Left lung (tissue), 10 donors: ENCODE measurements around the gene MGAT5B. TPM values are rescaled to one million over a fixed set of nuclear protein-coding genes. Genes with fewer than 3 reads are reported as not detected.
A peak's percentile ranks its signal among the peaks of the same experiment; 100 is the strongest.

Experiments
- ATAC-seq: fragments of 200-7000 bp; cut with Tn5 transposase; one replicate; pipeline ENCODE4 v1.9.1; 2020; ENCODE audit warnings: moderate library complexity
- DNase-seq, 4 donors: peaks; one replicate each; pipeline ENCODE4 v3.0.0-alpha.2; 2013 to 2020
- H3K27ac ChIP-seq, 2 donors: fragments of 200-600 bp; sonication (generic) in 1 of 2; one replicate each; pipeline versions ENCODE4 v1.5.0 to v1.8.0; 2020 to 2021
- H3K27me3 ChIP-seq, 2 donors: fragments of 200-600 bp; sonication (generic) in 1 of 2; one replicate each; pipeline versions ENCODE4 v1.5.0 to v1.8.0; 2020 to 2021
- H3K36me3 ChIP-seq, 2 donors: fragments of 200-600 bp; sonication (generic) in 1 of 2; one replicate each; pipeline versions ENCODE4 v1.5.0 to v1.8.0; 2020 to 2021
- H3K4me1 ChIP-seq, 2 donors: fragments of 200-600 bp; one replicate each; pipeline ENCODE4 v1.8.0; 2021
- H3K4me3 ChIP-seq, 2 donors: fragments of 200-600 bp; sonication (generic) in 1 of 2; one replicate each; pipeline versions ENCODE4 v1.5.0 to v1.8.0; 2020 to 2021; ENCODE audit warnings: mild to moderate bottlenecking in 1 of 2
- H3K9me3 ChIP-seq, 2 donors: fragments of 200-600 bp; sonication (generic) in 1 of 2; one replicate each; pipeline versions ENCODE4 v1.5.0 to v1.8.0; 2020 to 2021
- intact Hi-C, 2 donors: fragments of 100-400 bp; cut with DNase I; formaldehyde crosslinking; loops; one replicate each; pipeline versions ENCODE4 v1.11.2 to v1.14.2; 2022
- polyA plus RNA-seq, 6 donors: library from polyadenylated mRNA; unstranded; fragments of 120-200 nt; gene quantifications; one replicate each; pipeline ENCODE4 v1.2.1, GENCODE V29; 2013; ENCODE audit not compliant: insufficient read length in 6 of 6
- total RNA-seq, 2 donors: library from RNA; stranded (reverse); fragmentation: NEBNext Ultra II Directional; extraction: Animal tissue kit (Norgen Biotek cat#: 25700); gene quantifications; one replicate each; pipeline ENCODE4 v1.2.1, GENCODE V29; 2021
- TF ChIP-seq, protein P1 (sequence below), 2 donors: fragments of 200-600 bp; sonication (generic) in 1 of 2; IDR thresholded peaks; one replicate each; pipeline versions ENCODE4 v1.5.0 to v1.8.0; 2021; ENCODE audit warnings: antibody characterized with exemption in 2 of 2
- donor health status: DM: no; HTN: yes; CAD: no.
- donor health status: DM: no; HTN: no; CAD: no.

The MGAT5B gene
- total and polyA plus RNA-seq, 8 donors, result 1.0 to 1.9 (median 1.3) TPM

DNA sequence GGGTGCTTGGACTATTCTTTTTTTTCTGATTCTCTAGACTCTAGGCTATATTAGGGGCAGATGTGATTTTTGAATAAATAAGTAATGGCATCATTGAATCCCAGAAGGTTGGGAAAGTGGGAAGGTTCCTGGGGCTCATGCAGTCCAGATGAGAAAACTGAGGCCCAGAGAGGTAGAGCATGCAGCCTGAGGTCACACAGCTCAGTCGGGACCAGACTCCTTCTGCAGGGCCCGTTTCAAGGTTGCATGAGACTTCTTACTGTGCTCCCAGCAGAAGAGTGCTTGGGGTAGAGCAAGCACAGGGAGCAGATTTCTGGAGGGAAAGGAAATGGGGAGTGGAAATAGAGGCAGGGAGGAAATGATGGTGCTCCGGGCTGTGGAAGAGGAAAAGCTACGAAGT is 59.8 kb downstream of the MGAT5B start:
- Histone ChIP-seq H3K36me3 (no peaks in the 10 kb centered on the region), H3K27me3 (peaks cover 0 to 19% of the 10 kb centered on the region in 2 donors), H3K4me3 (no peak overlapping the region), H3K4me1 (no peaks in the 10 kb centered on the region), H3K9me3 (no peaks in the 10 kb centered on the region), H3K27ac (no peak overlapping the region)
- intact Hi-C loops, result no loop called here
- TF ChIP-seq, protein P1, sequence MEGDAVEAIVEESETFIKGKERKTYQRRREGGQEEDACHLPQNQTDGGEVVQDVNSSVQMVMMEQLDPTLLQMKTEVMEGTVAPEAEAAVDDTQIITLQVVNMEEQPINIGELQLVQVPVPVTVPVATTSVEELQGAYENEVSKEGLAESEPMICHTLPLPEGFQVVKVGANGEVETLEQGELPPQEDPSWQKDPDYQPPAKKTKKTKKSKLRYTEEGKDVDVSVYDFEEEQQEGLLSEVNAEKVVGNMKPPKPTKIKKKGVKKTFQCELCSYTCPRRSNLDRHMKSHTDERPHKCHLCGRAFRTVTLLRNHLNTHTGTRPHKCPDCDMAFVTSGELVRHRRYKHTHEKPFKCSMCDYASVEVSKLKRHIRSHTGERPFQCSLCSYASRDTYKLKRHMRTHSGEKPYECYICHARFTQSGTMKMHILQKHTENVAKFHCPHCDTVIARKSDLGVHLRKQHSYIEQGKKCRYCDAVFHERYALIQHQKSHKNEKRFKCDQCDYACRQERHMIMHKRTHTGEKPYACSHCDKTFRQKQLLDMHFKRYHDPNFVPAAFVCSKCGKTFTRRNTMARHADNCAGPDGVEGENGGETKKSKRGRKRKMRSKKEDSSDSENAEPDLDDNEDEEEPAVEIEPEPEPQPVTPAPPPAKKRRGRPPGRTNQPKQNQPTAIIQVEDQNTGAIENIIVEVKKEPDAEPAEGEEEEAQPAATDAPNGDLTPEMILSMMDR (IDR thresholded peaks at IDR 0.05), result no peak
- no peak for ATAC-seq
- DNase-seq, result peak in 1 of 4 donors; percentile 1

DNA sequence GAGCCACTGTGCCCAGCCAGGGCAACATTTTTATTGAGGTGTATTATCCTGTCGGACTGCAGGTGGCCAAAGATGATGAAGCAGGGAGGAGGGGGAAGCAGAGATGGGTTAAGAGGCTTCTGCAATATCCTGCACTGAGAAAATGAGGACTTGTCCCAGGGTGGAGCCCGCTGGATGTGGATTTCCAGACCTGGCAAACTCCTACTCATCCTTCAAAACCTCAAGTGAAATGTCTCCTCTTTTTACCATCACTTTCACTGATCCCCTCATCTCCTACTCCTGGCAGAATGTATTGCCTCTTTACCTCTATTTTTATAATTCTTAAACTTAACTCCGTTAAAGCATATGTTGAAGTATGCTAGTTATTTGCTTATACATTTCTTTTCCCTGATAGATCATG is 60.9 kb downstream of the MGAT5B start:
- H3K27me3 ChIP-seq, result peaks cover 0 to 7% of the 10 kb centered on the region in 2 donors
- H3K36me3 ChIP-seq, result no peaks in the 10 kb centered on the region
- no peak for DNase-seq
- no peaks in the 10 kb centered on the region for H3K4me1 ChIP-seq
- ATAC-seq, result no peak
- no peak overlapping the region for H3K27ac ChIP-seq
- TF ChIP-seq, protein P1 (IDR thresholded peaks at IDR 0.05), result no peak
- H3K4me3 ChIP-seq, result no peak overlapping the region
- no peaks in the 10 kb centered on the region for H3K9me3 ChIP-seq
- intact Hi-C loops, result no loop called here

DNA sequence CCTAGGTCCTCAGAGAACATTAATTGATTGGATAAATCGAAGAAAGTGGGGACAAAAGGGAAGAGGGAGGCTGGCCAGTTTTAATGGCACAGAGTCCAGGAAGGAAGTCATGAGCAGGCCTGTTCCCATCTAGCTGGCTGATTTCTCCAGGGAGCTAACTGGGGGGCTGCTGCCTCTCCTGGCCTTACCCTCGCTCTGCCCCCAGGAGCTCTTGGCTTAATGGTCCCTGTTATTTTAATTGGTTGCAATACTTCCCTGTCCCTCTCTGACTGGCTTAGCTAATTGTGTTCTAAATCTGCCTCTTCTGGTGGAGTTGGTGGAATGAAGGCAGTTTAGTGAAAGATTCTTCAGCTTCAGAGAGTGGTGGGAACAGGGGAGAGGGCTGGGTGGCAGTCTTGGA is 61.4 kb downstream of the MGAT5B start:
- H3K9me3 ChIP-seq, result no peaks in the 10 kb centered on the region
- ATAC-seq, result no peak
- intact Hi-C loops, result no loop called here
- DNase-seq, result peak in 1 of 4 donors; percentile 6
- H3K36me3 ChIP-seq, result no peaks in the 10 kb centered on the region
- TF ChIP-seq, protein P1 (IDR thresholded peaks at IDR 0.05), result no peak
- no peak overlapping the region for H3K4me3 ChIP-seq
- H3K27me3 ChIP-seq, result peaks cover 0 to 3% of the 10 kb centered on the region in 2 donors
- H3K27ac ChIP-seq, result no peak overlapping the region
- H3K4me1 ChIP-seq, result no peaks in the 10 kb centered on the region

DNA sequence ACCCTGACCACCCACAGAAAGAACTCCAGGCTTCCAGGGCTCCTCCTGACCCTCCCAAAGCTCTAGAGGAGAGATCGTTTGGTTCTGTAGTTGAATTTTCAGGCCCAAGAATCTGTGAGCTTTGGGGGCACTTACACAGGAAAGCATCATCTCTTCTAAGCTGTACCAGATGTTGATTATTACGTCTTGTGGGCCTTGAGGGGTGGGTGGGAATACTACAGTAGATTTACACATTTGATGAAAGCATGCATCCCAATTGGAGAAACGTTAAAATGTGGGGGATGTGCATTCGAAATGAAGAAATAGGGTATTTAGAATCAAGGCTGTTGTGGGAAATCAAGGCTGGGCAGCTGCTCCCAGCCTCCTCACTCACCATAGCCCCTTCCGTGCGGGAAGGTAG is 61.9 kb downstream of the MGAT5B start:
- H3K4me3 ChIP-seq, result no peak overlapping the region
- TF ChIP-seq, protein P1 (IDR thresholded peaks at IDR 0.05), result no peak
- no peaks in the 10 kb centered on the region for H3K36me3 ChIP-seq
- DNase-seq (no peak), ATAC-seq (no peak)
- H3K27ac ChIP-seq, result no peak overlapping the region
- no peaks in the 10 kb centered on the region for H3K27me3 ChIP-seq
- intact Hi-C loops, result no loop called here
- H3K9me3 ChIP-seq, result no peaks in the 10 kb centered on the region
- no peaks in the 10 kb centered on the region for H3K4me1 ChIP-seq

DNA sequence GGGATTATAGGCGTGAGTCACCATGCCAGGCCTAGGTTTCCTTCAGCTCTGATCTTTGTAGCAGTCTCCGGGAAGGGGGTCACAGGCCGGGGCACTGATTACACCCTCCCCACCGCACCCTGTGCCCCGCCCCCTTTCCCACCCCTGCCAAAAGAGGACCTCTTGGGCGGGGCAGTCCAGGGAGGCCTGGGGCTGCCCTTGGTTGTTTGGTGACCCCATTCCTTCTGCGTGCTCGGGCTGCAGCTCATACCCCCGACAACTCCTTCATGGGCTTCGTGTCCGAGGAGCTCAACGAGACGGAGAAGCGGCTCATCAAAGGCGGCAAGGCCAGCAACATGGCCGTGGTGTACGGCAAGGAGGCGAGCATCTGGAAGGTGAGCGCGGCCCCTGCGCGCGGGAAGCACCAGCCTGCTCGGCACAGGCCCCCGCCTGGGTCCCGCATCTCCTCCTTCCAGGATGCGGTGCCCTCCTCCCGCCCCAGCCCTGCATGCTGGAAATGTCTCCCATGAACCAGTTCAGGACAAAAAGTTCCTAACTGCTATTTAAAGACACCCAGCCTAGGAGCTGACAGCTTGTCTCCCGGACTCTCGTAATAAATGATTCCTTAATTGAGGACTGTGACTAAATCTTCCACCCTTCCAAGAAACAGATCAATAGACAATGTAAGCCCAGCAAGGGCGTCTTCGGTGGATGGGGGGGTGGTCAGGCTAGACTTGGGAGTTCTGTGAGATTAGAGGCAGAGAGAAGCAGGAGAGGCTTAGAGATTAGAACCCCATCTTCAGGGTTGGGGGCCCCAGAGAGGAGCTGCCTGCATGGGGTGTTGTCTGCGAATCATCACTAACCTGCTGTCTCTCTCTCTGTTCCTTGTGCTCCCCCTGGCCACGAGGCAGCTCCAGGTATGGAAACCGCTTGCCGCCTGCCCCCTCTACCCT is 64.5 kb downstream of the MGAT5B start:
- no peaks in the 10 kb centered on the region for H3K4me1 ChIP-seq
- H3K4me3 ChIP-seq, result no peak overlapping the region
- intact Hi-C loops, result no loop called here
- H3K27me3 ChIP-seq, result no peaks in the 10 kb centered on the region
- H3K27ac ChIP-seq, result no peak overlapping the region
- TF ChIP-seq, protein P1 (IDR thresholded peaks at IDR 0.05), result no peak
- DNase-seq, result peak in 1 of 4 donors; percentile 65
- no peaks in the 10 kb centered on the region for H3K9me3 ChIP-seq
- no peaks in the 10 kb centered on the region for H3K36me3 ChIP-seq
- ATAC-seq, result no peak
